NCI-H1436 treated with DMSO at 0.1 percent for 48 hours (cell line): ENCODE results near the gene BMP15.

Source experiments
- DNase-seq: peaks from one replicate; lab custom pipeline; 2025; lab: John Stamatoyannopoulos, UW

Gene BMP15

GRCh38 chrX:50910685-50911176 is at the start of gene BMP15:
Gene BMP15 (plus strand): TSS chrX:50910735. CDS start chrX:50910784, 49 bp downstream.
- no peak for DNase-seq

GRCh38 chrX:50863471-50863870 is 47.1 kb upstream of the BMP15 start:
- DNase-seq, result no peak

- no peak for DNase-seq
Measured at GRCh38 chrX:50865311-50865710, 45.2 kb upstream of the BMP15 start.

GRCh38 chrX:50871922-50872453 is 38.5 kb upstream of the BMP15 start:
- DNase-seq, result no peak

- DNase-seq, result no peak
Measured at GRCh38 chrX:50874876-50875275, 35.7 kb upstream of the BMP15 start.

- no peak for DNase-seq
Measured at GRCh38 chrX:50876551-50876950, 34.0 kb upstream of the BMP15 start.

GRCh38 chrX:50877310-50877709 is 33.2 kb upstream of the BMP15 start:
- no peak for DNase-seq

- DNase-seq, result no peak
Measured at GRCh38 chrX:50881028-50881427, 29.5 kb upstream of the BMP15 start.

- no peak for DNase-seq
Measured at GRCh38 chrX:50888884-50889283, 21.7 kb upstream of the BMP15 start.

GRCh38 chrX:50889582-50889981 is 21.0 kb upstream of the BMP15 start:
- DNase-seq, result no peak

GRCh38 chrX:50893047-50893446 is 17.5 kb upstream of the BMP15 start:
- no peak for DNase-seq

- no peak for DNase-seq
Measured at GRCh38 chrX:50893466-50893865, 17.1 kb upstream of the BMP15 start.

GRCh38 chrX:50905334-50905733 is 5.2 kb upstream of the BMP15 start:
- DNase-seq, result no peak

GRCh38 chrX:50913520-50913919 is 3.0 kb downstream of the BMP15 start:
- DNase-seq, result no peak

GRCh38 chrX:50920132-50920531 is 9.6 kb downstream of the BMP15 start:
- no peak for DNase-seq

GRCh38 chrX:50927127-50927526 is 16.6 kb downstream of the BMP15 start:
- no peak for DNase-seq

- no peak for DNase-seq
Measured at GRCh38 chrX:50941638-50942037, 31.1 kb downstream of the BMP15 start.

GRCh38 chrX:50942471-50942870 is 31.9 kb downstream of the BMP15 start:
- DNase-seq, result no peak

GRCh38 chrX:50952406-50952805 is 41.9 kb downstream of the BMP15 start:
- DNase-seq, result no peak

GRCh38 chrX:50953832-50954231 is 43.3 kb downstream of the BMP15 start:
- no peak for DNase-seq

- no peak for DNase-seq
Measured at GRCh38 chrX:50962156-50962555, 51.6 kb downstream of the BMP15 start.

GRCh38 chrX:50963842-50964241 is 53.3 kb downstream of the BMP15 start:
- no peak for DNase-seq
